GM12865 (cell line): ENCODE data around the gene PHYKPL.

Experiments
- DNase-seq: peaks from one replicate; pipeline ENCODE4 v3.0.0; 2010; ENCODE audit warnings: low read depth
- H3K4me3 ChIP-seq: 2 replicates; pipeline ENCODE4 v1.5.1; 2011; ENCODE audit warnings: mild to moderate bottlenecking, low read depth, low read length, control low read depth
- CTCF ChIP-seq: IDR thresholded peaks from 2 replicates; pipeline ENCODE4 v1.5.1; 2011; ENCODE audit warnings: low read length, control low read depth, low read depth, inconsistent platforms; ENCODE audit not compliant: insufficient read depth; ENCODE audit errors: missing control alignments

PHYKPL gene

GRCh38 chr5:178252258-178252657 lies 19.7 kb upstream of the PHYKPL start:
- no peak for TF ChIP-seq CTCF
- no peak overlapping the region for H3K4me3 ChIP-seq
- DNase-seq, result no peak

GRCh38 chr5:178250263-178250662 lies 17.7 kb upstream of the PHYKPL start:
- no peak for TF ChIP-seq CTCF
- no peak overlapping the region for H3K4me3 ChIP-seq
- DNase-seq, result no peak

GRCh38 chr5:178249191-178249989 lies 16.8 kb upstream of the PHYKPL start:
- TF ChIP-seq CTCF, result no peak
- no peak for DNase-seq

GRCh38 chr5:178248750-178249149 lies 16.1 kb upstream of the PHYKPL start:
- DNase-seq, result no peak
- no peak for TF ChIP-seq CTCF
- no peak overlapping the region for H3K4me3 ChIP-seq

More at GRCh38 chr5:178249191-178249989, 16.8 kb upstream of the PHYKPL start:
- H3K4me3 ChIP-seq, result no peak overlapping the region

- no peak overlapping the region for H3K4me3 ChIP-seq
- TF ChIP-seq CTCF, result no peak
- DNase-seq, result no peak
Measured at GRCh38 chr5:178247481-178248456, 15.2 kb upstream of the PHYKPL start.

GRCh38 chr5:178246624-178247279 lies 14.2 kb upstream of the PHYKPL start:
- DNase-seq, result peak; percentile 37
- no peak overlapping the region for H3K4me3 ChIP-seq
- no peak for TF ChIP-seq CTCF
